ENCODE measurements around the gene FOXS1. TPM values are rescaled to one million over a fixed set of nuclear protein-coding genes. Genes with fewer than 3 reads are reported as not detected.

The FOXS1 gene
- total RNA-seq, 1 experiment from 2014 or later: 0.22 TPM

- no peaks in the 10 kb centered on the region for H3K79me2 ChIP-seq (ENCODE audit: insufficient read depth, low read length)
- no peak overlapping the region for H3K27ac ChIP-seq (ENCODE audit: insufficient read length, low read depth, low read length)
- peak; percentile 75 for DNase-seq
- H3K9ac ChIP-seq (ENCODE audit: extremely low read depth, insufficient read length, low read length): no peak overlapping the region
- H2BK5ac ChIP-seq (ENCODE audit: insufficient read length, low read length): no peak overlapping the region
- no peaks in the 10 kb centered on the region for H3K79me1 ChIP-seq (ENCODE audit: insufficient read depth, low read depth, low read length, poor library complexity, severe bottlenecking)
- H4K91ac ChIP-seq (ENCODE audit: insufficient read length, low read depth, low read length): no peak overlapping the region
- H2BK20ac ChIP-seq (ENCODE audit: low read depth, low read length, poor library complexity, severe bottlenecking): no peak overlapping the region
- no peaks in the 10 kb centered on the region for H4K20me1 ChIP-seq (ENCODE audit: control insufficient read depth, insufficient read depth, insufficient read length)
- peak overlapping the region; percentile 53 for H3K4me2 ChIP-seq (ENCODE audit: insufficient read depth, insufficient read length, low read length)
- WGBS (ENCODE audit: extremely low coverage, insufficient read length, low lambda C conversion rate): no CpG with 5 or more reads among the region's 20 CpGs
- no peak overlapping the region for H3K4ac ChIP-seq (ENCODE audit: low read depth, low read length)
- H3K14ac ChIP-seq (ENCODE audit: insufficient read depth, low read length): no peak overlapping the region
- H4K5ac ChIP-seq (ENCODE audit: insufficient read length, low read depth, low read length): no peak overlapping the region
- H3K9me3 ChIP-seq (ENCODE audit: control insufficient read depth, low read depth, low read length): no peaks in the 10 kb centered on the region
- H2AFZ ChIP-seq (ENCODE audit: low read length): no peak overlapping the region
- no peak overlapping the region for H3T11ph ChIP-seq (ENCODE audit: low read length)
- Mint-ChIP-seq H3K27ac (no peak overlapping the region), H3K4me3 (peak overlapping the region; percentile 84 to 85), H3K4me1 (peaks cover 30 to 33% of the 10 kb centered on the region in 2 experiments), H3K9me3 (no peaks in the 10 kb centered on the region), H3K36me3 (ENCODE audit: insufficient read depth in 1 of 3, low read depth in 3 of 3) (no peaks in the 10 kb centered on the region; a peak in 1 of 7 replicates), H3K27me3 (ENCODE audit: low read depth) (peaks cover 15% of the 10 kb centered on the region)
- H2BK120ac ChIP-seq (ENCODE audit: low read depth, low read length, poor library complexity, severe bottlenecking): no peak overlapping the region
- H2AK5ac ChIP-seq (ENCODE audit: insufficient read length, low read length): no peak overlapping the region
- peaks cover 5% of the 10 kb centered on the region; the same call in 1 of the 2 replicates for H3K4me1 ChIP-seq (ENCODE audit: insufficient read depth, low read length)
- H3K18ac ChIP-seq (ENCODE audit: insufficient read length, low read depth, low read length): no peak overlapping the region
- H2BK15ac ChIP-seq (ENCODE audit: low read depth, low read length): no peak overlapping the region
- no peak; the same call in 2 of the 3 replicates for TF ChIP-seq CTCF (conservative IDR thresholded peaks at IDR 0.05)
- H3K56ac ChIP-seq (ENCODE audit: insufficient read length, low read depth, low read length): no peak overlapping the region
- no peak overlapping the region for H4K8ac ChIP-seq (replicated peaks; ENCODE audit: insufficient read length, low read depth, low read length)
- H3K23me2 ChIP-seq (ENCODE audit: insufficient read length, low read depth, low read length, poor library complexity, severe bottlenecking): peaks cover 13% of the 10 kb centered on the region
- no peak overlapping the region for H2BK12ac ChIP-seq (ENCODE audit: insufficient read length, low read depth, low read length)
- no peak overlapping the region for H3K23ac ChIP-seq (ENCODE audit: insufficient read length, low read depth, low read length)
- H3K27me3 ChIP-seq (ENCODE audit: insufficient read depth, low read length): no peaks in the 10 kb centered on the region
Observed at GRCh38 chr20:31861135-31861384, 15.7 kb upstream of the FOXS1 start.
